HG03378 (cell line): ENCODE measurements around the gene OR51V1.
"Not testable (repeated sequence)": the region's sequence is repeated elsewhere in the genome, so short reads cannot be mapped to it uniquely, and the experiment has no call there.

Experiments used
- ATAC-seq: cut with Tn5 transposase; IDR thresholded peaks from one replicate; pipeline ENCODE4 v1.9.1; 2021; ENCODE audit warnings: mild to moderate bottlenecking, moderate library complexity; ENCODE audit not compliant: unreplicated experiment

OR51V1 gene

DNA sequence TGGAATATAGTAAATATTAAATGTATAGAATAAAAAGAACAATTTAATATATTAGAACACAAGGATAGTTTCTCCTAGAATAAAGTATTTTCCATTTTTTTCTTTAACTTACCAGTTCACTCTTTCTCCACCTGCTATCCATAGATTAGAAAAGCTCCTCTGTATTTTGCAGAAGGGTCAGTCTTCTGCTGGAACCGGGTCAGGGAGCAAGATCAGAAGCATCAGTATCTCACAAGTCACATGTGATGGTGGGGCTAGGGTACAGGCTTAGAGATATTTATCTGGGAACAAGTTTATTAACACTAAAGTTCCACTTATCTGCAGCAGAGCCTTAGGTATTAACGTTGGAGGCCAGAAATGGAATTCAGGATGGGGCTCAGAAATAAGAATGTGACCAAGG is 28.6 kb downstream of the OR51V1 start:
- ATAC-seq, result no peak

- not testable (repeated sequence) for ATAC-seq
These were observed 34.6 kb downstream of the OR51V1 start for GRCh38 chr11:5165898-5166297.

GRCh38 chr11:5164807-5165206 is 35.7 kb downstream of the OR51V1 start:
- not testable (repeated sequence) for ATAC-seq

GRCh38 chr11:5161045-5161444 is 39.4 kb downstream of the OR51V1 start:
- ATAC-seq, result not testable (repeated sequence)

DNA sequence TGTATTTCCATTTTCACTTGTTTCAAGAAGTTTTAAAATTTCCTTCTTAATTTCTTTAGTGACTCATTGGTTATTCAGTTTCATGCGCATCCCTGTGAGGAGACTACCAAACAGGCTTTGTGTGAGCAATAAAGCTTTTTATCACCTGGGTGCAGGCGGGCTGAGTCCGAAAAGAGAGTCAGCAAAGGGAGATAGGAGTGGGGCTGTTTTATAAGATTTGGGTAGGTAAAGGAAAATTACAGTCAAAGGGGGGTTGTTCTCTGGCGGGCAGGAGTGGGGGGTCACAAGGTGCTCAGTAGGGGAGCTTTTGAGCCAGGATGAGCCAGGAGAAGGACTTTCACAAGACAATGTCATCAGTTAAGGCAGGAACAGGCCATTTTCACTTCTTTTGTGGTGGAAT is 40.3 kb downstream of the OR51V1 start:
- ATAC-seq, result not testable (repeated sequence)

DNA sequence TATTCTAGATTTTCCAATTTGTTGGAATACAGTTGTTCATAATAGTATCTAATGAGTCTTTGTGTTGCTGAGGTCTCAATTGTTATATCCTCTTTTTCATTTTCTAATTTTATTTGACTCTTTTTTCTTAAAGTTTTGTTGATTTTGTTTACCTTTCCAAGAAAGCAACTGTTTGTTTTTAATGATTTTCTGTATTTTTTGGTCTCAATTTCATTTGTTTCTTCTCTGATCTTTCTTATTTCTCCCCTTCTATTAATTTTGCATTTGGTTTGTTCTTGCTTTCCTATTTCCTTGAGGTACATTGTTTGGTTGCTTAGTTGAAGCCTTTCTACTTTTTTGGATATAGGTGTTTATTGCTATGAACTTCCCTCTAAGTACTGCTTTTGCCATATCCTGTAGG is 40.7 kb downstream of the OR51V1 start:
- ATAC-seq, result no peak

GRCh38 chr11:5154657-5155056 is 45.8 kb downstream of the OR51V1 start, which contains the start of gene OR52A1:
Gene OR52A1 (minus strand): TSS chr11:5154757. CDS start chr11:5152369, 2,388 bp downstream.
- ATAC-seq, result no peak

DNA sequence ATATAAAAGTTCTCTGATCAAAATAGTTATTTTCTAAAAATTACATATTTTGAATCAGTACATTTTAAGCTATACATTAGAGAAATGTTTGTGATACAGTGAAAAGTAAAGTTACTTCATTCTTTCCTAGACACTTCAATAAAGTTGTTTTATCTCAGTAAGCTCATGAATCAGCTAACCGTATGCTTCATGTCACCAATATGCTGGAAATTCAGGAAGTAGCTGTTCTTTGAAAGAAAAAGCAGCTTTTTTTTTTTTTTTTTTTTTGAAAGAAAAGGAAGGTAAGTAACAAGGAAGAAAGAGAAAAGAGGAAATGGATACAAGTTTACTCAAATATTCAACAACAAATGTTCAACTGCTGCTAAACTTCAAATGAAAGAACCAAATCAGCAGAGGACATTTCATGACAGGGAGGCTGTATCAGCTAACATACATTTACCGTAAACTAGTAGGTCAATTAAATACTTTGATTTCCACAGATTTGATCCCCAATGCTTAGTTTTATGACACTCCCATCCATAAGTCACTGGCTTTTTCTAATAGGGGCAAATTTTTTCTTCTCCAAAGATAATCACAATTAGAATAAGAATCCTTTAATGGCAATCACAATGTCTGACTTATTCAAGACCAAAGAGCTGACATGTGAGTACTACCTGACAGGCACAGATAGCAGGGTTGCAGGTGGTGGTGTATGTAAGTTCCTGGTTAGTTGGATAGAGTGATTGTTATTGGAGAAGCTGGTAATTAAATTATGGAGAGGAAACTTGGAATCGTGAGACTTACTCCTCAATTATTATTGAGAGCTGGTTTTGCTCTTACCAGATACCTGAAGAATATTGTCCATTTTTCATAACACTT is 46.7 kb downstream of the OR51V1 start:
- no peak for ATAC-seq

- ATAC-seq, result no peak
These were observed 48.7 kb downstream of the OR51V1 start for GRCh38 chr11:5151713-5152153.
